ENCODE data around the gene LIN37. TPM values are rescaled to one million over a fixed set of nuclear protein-coding genes. Genes with fewer than 3 reads are reported as not detected.
A peak's percentile ranks its signal among the peaks of the same experiment; 100 is the strongest.

The LIN37 gene
- total and polyA plus RNA-seq, 2 of the 13 experiments (the other 11 are each of a cell fraction or from before 2014, with no cell fraction given) = 6.3 to 8.7 TPM

DNA sequence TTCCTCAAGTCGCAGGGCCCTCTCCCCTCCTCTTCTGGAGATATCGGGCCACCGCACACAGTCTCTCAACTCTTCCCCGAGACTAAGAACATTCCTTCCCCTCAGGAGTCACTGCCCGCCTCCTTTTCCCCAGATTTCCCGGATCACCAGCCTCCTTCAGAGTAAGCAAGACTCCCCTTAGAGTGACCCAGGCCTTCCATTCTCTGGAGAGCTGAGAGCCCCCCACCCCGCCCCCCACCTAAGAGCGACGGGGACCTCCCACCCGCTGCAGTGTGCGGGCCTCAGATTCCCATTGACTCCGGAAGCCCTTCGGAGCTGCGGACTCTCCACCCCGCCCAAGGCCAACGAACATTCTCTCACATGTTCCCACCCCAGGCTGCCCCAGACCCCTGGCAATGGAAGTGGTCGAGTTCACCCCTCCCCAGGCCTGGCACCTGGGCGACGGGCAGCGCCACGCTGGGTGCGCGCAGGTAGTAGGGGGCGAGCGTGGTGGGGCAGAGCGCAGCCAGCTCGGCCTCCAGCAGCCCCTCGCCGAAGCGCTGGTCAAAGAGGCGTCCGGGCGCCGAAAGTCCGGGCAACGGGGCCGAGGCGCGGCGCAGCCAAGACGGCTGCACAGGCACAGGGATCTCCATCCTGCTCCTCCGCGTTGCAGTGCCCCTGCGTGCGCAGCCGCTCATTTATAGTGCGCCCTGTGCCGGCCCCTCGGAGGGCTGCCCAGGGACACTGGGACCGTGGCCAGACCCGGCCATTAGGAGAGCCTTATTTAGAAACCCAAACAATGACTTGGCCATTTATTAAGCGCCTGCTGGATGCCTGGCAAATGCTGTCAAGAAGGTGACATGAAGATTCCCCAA, 8.2 kb downstream of the LIN37 start, which contains the start of gene HSPB6:
TSS of gene HSPB6 (minus strand) at position 653 of the 854 bp plus-strand sequence. CDS start at position 632, 21 bp downstream.
- Histone ChIP-seq H3K27ac (ENCODE audit: extremely low read length, insufficient read depth, low read length) (peak within 1 kb of the TSS; percentile 79), H3K27me3 (ENCODE audit: control insufficient read depth in 1 of 2, insufficient read depth in 2 of 2, low read length in 2 of 2) (no peaks in the 10 kb centered on the region), H3K9me3 (ENCODE audit: low read length) (no peaks in the 10 kb centered on the region), H2AFZ (ENCODE audit: low read length) (no peak within 1 kb of the TSS), H3K79me2 (ENCODE audit: insufficient read depth, low read length) (peaks cover 6% of the 10 kb centered on the region), H3K4me1 (ENCODE audit: insufficient read depth, low read length) (peaks cover 20% of the 10 kb centered on the region), H3K4me3 (replicated peaks in 1 of 3; ENCODE audit: insufficient read depth in 1 of 3, low read depth in 2 of 3, low read length in 3 of 3) (peak within 1 kb of the TSS; percentile 65 to 83 (median 79)), H3K36me3 (replicated peaks in 1 of 2; ENCODE audit: control insufficient read depth in 1 of 2, insufficient read depth in 2 of 2, low read length in 2 of 2) (peaks cover 3 to 28% of the 10 kb centered on the region in 2 experiments; a peak in 4 of 5 replicates), H3K4me2 (ENCODE audit: low read depth, low read length) (peak within 1 kb of the TSS; percentile 86), H3K9ac (ENCODE audit: insufficient read depth, low read depth, low read length) (peak within 1 kb of the TSS; percentile 74), H4K20me1 (ENCODE audit: insufficient read depth, low read length) (no peaks in the 10 kb centered on the region)
- no TSS peak for BruUV-seq (replicated peaks)
- FAIRE-seq (no peak), DNase-seq (ENCODE audit: low spot score) (no peak), ATAC-seq (no peak)
- intact Hi-C loops (cut with micrococcal nuclease; ENCODE audit: unreplicated experiment) (no loop called here), in situ Hi-C loops (cut with HindIII; ENCODE audit: extremely low pct_ligation_motif_present, low pct_unique_long_range_greater_than_20kb) (no loop called here)
- ChIA-PET POLR2A (interaction anchor here (0.7 to 1.5 kb wide), 5 partner anchors 8 to 16 kb away, joined by 3 to 17 read pairs (median 5); partner anchors contain the start of genes LIN37, PSENEN and U2AF1L4), CTCF (ENCODE audit: low intra/inter-chr PET ratio, low total read pairs) (no interaction called here)
- 98% methylated on average over 32 of the region's 52 CpGs for WGBS (ENCODE audit: low lambda C conversion rate)
- TF ChIP-seq, protein P1, sequence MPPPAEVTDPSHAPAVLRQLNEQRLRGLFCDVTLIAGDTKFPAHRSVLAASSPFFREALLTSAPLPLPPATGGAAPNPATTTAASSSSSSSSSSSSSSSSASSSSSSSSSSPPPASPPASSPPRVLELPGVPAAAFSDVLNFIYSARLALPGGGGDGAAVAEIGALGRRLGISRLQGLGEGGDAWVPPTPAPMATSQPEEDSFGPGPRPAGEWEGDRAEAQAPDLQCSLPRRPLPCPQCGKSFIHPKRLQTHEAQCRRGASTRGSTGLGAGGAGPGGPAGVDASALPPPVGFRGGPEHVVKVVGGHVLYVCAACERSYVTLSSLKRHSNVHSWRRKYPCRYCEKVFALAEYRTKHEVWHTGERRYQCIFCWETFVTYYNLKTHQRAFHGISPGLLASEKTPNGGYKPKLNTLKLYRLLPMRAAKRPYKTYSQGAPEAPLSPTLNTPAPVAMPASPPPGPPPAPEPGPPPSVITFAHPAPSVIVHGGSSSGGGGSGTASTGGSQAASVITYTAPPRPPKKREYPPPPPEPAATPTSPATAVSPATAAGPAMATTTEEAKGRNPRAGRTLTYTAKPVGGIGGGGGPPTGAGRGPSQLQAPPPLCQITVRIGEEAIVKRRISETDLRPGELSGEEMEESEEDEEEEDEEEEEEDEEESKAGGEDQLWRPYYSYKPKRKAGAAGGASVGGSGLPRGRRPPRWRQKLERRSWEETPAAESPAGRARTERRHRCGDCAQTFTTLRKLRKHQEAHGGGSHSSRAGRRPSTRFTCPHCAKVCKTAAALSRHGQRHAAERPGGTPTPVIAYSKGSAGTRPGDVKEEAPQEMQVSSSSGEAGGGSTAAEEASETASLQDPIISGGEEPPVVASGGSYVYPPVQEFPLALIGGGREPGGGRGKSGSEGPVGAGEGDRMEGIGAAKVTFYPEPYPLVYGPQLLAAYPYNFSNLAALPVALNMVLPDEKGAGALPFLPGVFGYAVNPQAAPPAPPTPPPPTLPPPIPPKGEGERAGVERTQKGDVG (CRISPR knock-in tag; IDR thresholded peaks at IDR 0.05; ENCODE audit: borderline replicate concordance) = no peak
- TF ChIP-seq AGO2 (optimal IDR thresholded peaks at IDR 0.05; ENCODE audit: low read depth, low read length) = peak; percentile 67
- TF ChIP-seq POLR2G (IDR thresholded peaks at IDR 0.05; ENCODE audit: low read depth, low read length) = 0 out of 2 replicates have a peak, but pooled peaks have one; percentile 21
- peak; percentile 19 for TF ChIP-seq HNRNPK (IDR thresholded peaks at IDR 0.05; ENCODE audit: low read depth, low read length, poor library complexity, severe bottlenecking)
- no peak for TF ChIP-seq TBL1XR1 (IDR thresholded peaks at IDR 0.05; ENCODE audit: borderline replicate concordance, low read length, partially characterized antibody)
- TF ChIP-seq RBFOX2 (IDR thresholded peaks at IDR 0.05; ENCODE audit: low read depth, low read length) = peak; percentile 47
- no peak for TF ChIP-seq ASH2L (IDR thresholded peaks at IDR 0.05; ENCODE audit: insufficient read length, low read depth, low read length)
- TF ChIP-seq, protein P2, sequence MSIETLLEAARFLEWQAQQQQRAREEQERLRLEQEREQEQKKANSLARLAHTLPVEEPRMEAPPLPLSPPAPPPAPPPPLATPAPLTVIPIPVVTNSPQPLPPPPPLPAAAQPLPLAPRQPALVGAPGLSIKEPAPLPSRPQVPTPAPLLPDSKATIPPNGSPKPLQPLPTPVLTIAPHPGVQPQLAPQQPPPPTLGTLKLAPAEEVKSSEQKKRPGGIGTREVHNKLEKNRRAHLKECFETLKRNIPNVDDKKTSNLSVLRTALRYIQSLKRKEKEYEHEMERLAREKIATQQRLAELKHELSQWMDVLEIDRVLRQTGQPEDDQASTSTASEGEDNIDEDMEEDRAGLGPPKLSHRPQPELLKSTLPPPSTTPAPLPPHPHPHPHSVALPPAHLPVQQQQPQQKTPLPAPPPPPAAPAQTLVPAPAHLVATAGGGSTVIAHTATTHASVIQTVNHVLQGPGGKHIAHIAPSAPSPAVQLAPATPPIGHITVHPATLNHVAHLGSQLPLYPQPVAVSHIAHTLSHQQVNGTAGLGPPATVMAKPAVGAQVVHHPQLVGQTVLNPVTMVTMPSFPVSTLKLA (IDR thresholded peaks at IDR 0.05) = no peak
- TF ChIP-seq, protein P3, sequence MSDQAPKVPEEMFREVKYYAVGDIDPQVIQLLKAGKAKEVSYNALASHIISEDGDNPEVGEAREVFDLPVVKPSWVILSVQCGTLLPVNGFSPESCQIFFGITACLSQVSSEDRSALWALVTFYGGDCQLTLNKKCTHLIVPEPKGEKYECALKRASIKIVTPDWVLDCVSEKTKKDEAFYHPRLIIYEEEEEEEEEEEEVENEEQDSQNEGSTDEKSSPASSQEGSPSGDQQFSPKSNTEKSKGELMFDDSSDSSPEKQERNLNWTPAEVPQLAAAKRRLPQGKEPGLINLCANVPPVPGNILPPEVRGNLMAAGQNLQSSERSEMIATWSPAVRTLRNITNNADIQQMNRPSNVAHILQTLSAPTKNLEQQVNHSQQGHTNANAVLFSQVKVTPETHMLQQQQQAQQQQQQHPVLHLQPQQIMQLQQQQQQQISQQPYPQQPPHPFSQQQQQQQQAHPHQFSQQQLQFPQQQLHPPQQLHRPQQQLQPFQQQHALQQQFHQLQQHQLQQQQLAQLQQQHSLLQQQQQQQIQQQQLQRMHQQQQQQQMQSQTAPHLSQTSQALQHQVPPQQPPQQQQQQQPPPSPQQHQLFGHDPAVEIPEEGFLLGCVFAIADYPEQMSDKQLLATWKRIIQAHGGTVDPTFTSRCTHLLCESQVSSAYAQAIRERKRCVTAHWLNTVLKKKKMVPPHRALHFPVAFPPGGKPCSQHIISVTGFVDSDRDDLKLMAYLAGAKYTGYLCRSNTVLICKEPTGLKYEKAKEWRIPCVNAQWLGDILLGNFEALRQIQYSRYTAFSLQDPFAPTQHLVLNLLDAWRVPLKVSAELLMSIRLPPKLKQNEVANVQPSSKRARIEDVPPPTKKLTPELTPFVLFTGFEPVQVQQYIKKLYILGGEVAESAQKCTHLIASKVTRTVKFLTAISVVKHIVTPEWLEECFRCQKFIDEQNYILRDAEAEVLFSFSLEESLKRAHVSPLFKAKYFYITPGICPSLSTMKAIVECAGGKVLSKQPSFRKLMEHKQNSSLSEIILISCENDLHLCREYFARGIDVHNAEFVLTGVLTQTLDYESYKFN (CRISPR knock-in tag; conservative IDR thresholded peaks at IDR 0.05) = no peak
- 0 out of 2 replicates have a peak, but pooled peaks have one; percentile 54 for TF ChIP-seq ZKSCAN8 (CRISPR knock-in tag; IDR thresholded peaks at IDR 0.05; ENCODE audit: borderline replicate concordance)
- TF ChIP-seq ZNF17 (CRISPR knock-in tag; IDR thresholded peaks at IDR 0.05) = no peak
- TF ChIP-seq RFX3 (CRISPR knock-in tag; IDR thresholded peaks at IDR 0.05) = no peak
- TF ChIP-seq JUNB (CRISPR knock-in tag; IDR thresholded peaks at IDR 0.05; ENCODE audit: borderline replicate concordance) = no peak
- TF ChIP-seq ZNF224 (CRISPR knock-in tag; IDR thresholded peaks at IDR 0.05) = no peak
